HepG2 (cell line): ENCODE results near the gene LILRB2.
"Not testable (repeated sequence)": the region's sequence is repeated elsewhere in the genome, so short reads cannot be mapped to it uniquely, and the experiment has no call there.

Experiments
- ARNT ChIP-seq: fragments of 450-650 bp; IDR thresholded peaks from 2 replicates; pipeline ENCODE4 v1.6.1; 2017
- CTCF ChIP-seq: sonication (generic); formaldehyde crosslinking; IDR thresholded peaks from 2 replicates; pipeline ENCODE4 v1.5.0; 2020; ENCODE audit warnings: mild to moderate bottlenecking, missing genetic modification reagents, moderate library complexity
- DBP ChIP-seq: sonication (generic); formaldehyde crosslinking; IDR thresholded peaks from 2 replicates; pipeline ENCODE4 v1.4.0; 2020; ENCODE audit warnings: missing genetic modification reagents; ENCODE audit errors: not compliant biosample characterization
- EP300 ChIP-seq, 3 experiments: sonication (generic) in 1 of 3; formaldehyde crosslinking in 1 of 3; IDR thresholded peaks; 2 replicates each; pipeline versions ENCODE4 v1.5.1 to v1.6.1; 2011 to 2020; ENCODE audit warnings: low read depth in 2 of 3, low read length in 2 of 3, borderline replicate concordance in 1 of 3, improper control_type of control experiment in 1 of 3, mild to moderate bottlenecking in 1 of 3, missing genetic modification reagents in 1 of 3, moderate library complexity in 1 of 3
- HDAC6 ChIP-seq: fragments of 200-600 bp; sonication (generic); IDR thresholded peaks from 2 replicates; pipeline ENCODE4 v1.7.0; 2017; ENCODE audit warnings: mild to moderate bottlenecking, antibody characterized with exemption, low read length, low read depth
- MAX ChIP-seq: IDR thresholded peaks from 2 replicates; pipeline ENCODE4 v1.6.1; 2012; ENCODE audit warnings: inconsistent platforms
- MXD1 ChIP-seq: sonication (generic); formaldehyde crosslinking; IDR thresholded peaks from 2 replicates; pipeline ENCODE4 v1.4.0; 2020; ENCODE audit warnings: mild to moderate bottlenecking, missing genetic modification reagents
- MYNN ChIP-seq: sonication (generic); formaldehyde crosslinking; IDR thresholded peaks from 2 replicates; pipeline ENCODE4 v1.4.0; 2020; ENCODE audit warnings: mild to moderate bottlenecking, low read depth, missing genetic modification reagents
- TEAD3 ChIP-seq: optimal IDR thresholded peaks from 2 replicates; pipeline ENCODE3; 2016; ENCODE audit warnings: borderline replicate concordance
- ZNF138 ChIP-seq: sonication (generic); formaldehyde crosslinking; IDR thresholded peaks from 2 replicates; pipeline ENCODE4 v1.5.0; 2020; ENCODE audit warnings: mild to moderate bottlenecking, low read depth, missing genetic modification reagents
- ZNF329 ChIP-seq: sonication (generic); formaldehyde crosslinking; IDR thresholded peaks from 2 replicates; pipeline ENCODE4 v1.9.0; 2021; ENCODE audit warnings: low read depth, mild to moderate bottlenecking, missing genetic modification reagents
- ZNF512 ChIP-seq: sonication (generic); formaldehyde crosslinking; IDR thresholded peaks from 2 replicates; pipeline ENCODE4 v1.4.0; 2020; ENCODE audit warnings: mild to moderate bottlenecking, missing genetic modification reagents

GRCh38 chr19:54272181-54272580, 8.7 kb downstream of the LILRB2 start:
- TF ChIP-seq ZNF138 (CRISPR knock-in tag); ZNF512 (CRISPR knock-in tag); MAX; TEAD3 (CRISPR knock-in tag); ARNT; MXD1 (CRISPR knock-in tag); CTCF (CRISPR knock-in tag); EP300 (IDR thresholded peaks at IDR 0.05; ENCODE audit: low read depth in 2 of 2, low read length in 2 of 2); EP300 (CRISPR knock-in tag; IDR thresholded peaks at IDR 0.05; ENCODE audit: borderline replicate concordance); HDAC6; ZNF329 (CRISPR knock-in tag); MYNN; DBP: not testable (repeated sequence)
